K562 (cell line): ENCODE results near the gene TP53I3. TPM values are rescaled to one million over a fixed set of nuclear protein-coding genes. Genes with fewer than 3 reads are reported as not detected.

ENCODE experiments used
- AFF4 ChIP-seq: sonication (generic); formaldehyde crosslinking; IDR thresholded peaks from 2 replicates; pipeline ENCODE4 v1.8.0; 2023; ENCODE audit warnings: mild to moderate bottlenecking, missing genetic modification reagents
- CBFA2T2 ChIP-seq: fragments of 450-650 bp; conservative IDR thresholded peaks from 2 replicates; pipeline ENCODE4 v1.6.1; 2017; ENCODE audit warnings: mild to moderate bottlenecking
- CHCHD3 ChIP-seq: fragments of 250-450 bp; sonication (Bioruptor Pico); IDR thresholded peaks from 2 replicates; pipeline ENCODE4 v2.1.2; 2022; ENCODE audit warnings: mild to moderate bottlenecking
- E2F6 ChIP-seq, 2 experiments: IDR thresholded peaks; 2 replicates each; pipeline ENCODE4 v1.6.1; 2011; ENCODE audit warnings: borderline replicate concordance in 1 of 2, control low read depth in 1 of 2, low read depth in 1 of 2, low read length in 1 of 2, mild to moderate bottlenecking in 1 of 2, mixed read lengths in 1 of 2, moderate library complexity in 1 of 2; ENCODE audit not compliant: insufficient read depth in 1 of 2, insufficient read length in 1 of 2, poor library complexity in 1 of 2, severe bottlenecking in 1 of 2; ENCODE audit errors: extremely low read depth in 1 of 2
- GTF2A2 ChIP-seq: IDR thresholded peaks from 2 replicates; pipeline ENCODE4 v1.6.1; 2016; ENCODE audit warnings: mild to moderate bottlenecking, missing genetic modification characterization, missing compliant biosample characterization
- HMGXB4 ChIP-seq: sonication (generic); formaldehyde crosslinking; IDR thresholded peaks from 2 replicates; pipeline ENCODE4 v1.8.1; 2023; ENCODE audit warnings: mild to moderate bottlenecking, missing genetic modification reagents
- KLF10 ChIP-seq: fragments of 250-450 bp; sonication (Bioruptor Pico); IDR thresholded peaks from 2 replicates; pipeline ENCODE4 v1.6.1; 2021; ENCODE audit warnings: matching md5 sums
- NFRKB ChIP-seq: fragments of 450-650 bp; IDR thresholded peaks from 2 replicates; pipeline ENCODE4 v1.6.1; 2016; ENCODE audit warnings: low read depth
- NR3C1 ChIP-seq: sonication (generic); formaldehyde crosslinking; IDR thresholded peaks from 2 replicates; pipeline ENCODE4 v1.8.1; 2022; ENCODE audit warnings: missing genetic modification reagents
- PCBP1 ChIP-seq: fragments of 200-400 bp; formaldehyde crosslinking; IDR thresholded peaks from 2 replicates; pipeline ENCODE4 v1.6.1; 2018; ENCODE audit warnings: mild to moderate bottlenecking, low read depth, low read length; ENCODE audit not compliant: poor library complexity, severe bottlenecking
- SIRT6 ChIP-seq: IDR thresholded peaks from one replicate; pipeline ENCODE4 v1.6.1; 2012; ENCODE audit warnings: low read depth, mild to moderate bottlenecking, control low read depth, inconsistent platforms, low read length, moderate library complexity
- SMAD2 ChIP-seq: fragments of 150-350 bp; IDR thresholded peaks from 2 replicates; pipeline ENCODE4 v1.6.1; 2014; ENCODE audit warnings: low read depth, mild to moderate bottlenecking, low read length
- ZFP1 ChIP-seq: fragments of 450-650 bp; formaldehyde crosslinking; IDR thresholded peaks from 2 replicates; pipeline ENCODE4 v1.4.0; 2020; ENCODE audit warnings: mild to moderate bottlenecking, mixed read lengths
- ZFP36 ChIP-seq: fragments of 150-350 bp; IDR thresholded peaks from 2 replicates; pipeline ENCODE4 v1.6.1; 2018; ENCODE audit warnings: low read length, low read depth; ENCODE audit not compliant: partially characterized antibody
- ZNF146 ChIP-seq: IDR thresholded peaks from one replicate; pipeline ENCODE4 v1.6.1; 2018; ENCODE audit warnings: missing compliant biosample characterization; ENCODE audit not compliant: unreplicated experiment
- ZNF830 ChIP-seq: fragments of 250-450 bp; sonication (Bioruptor Pico); IDR thresholded peaks from 2 replicates; pipeline ENCODE4 v1.5.0; 2021; ENCODE audit warnings: mild to moderate bottlenecking
- ZSCAN29 ChIP-seq: fragments of 450-650 bp; IDR thresholded peaks from 2 replicates; pipeline ENCODE4 v1.6.1; 2017
- polyA plus RNA-seq, 8 experiments: library from polyadenylated mRNA; depleted of rRNA in 4 of 8; stranded (reverse) in 5 of 8; unstranded in 3 of 8; fragments of >200 nt; fragmentation: Nextera tagmentation in 2 of 8; fragmentation: Illumina TruSeq in 1 of 8; extraction: Ambion mirVana in 2 of 8; extraction: Trizol in 1 of 8; gene quantifications; 2 replicates each; pipeline versions ENCODE4 v1.2.1 to v1.2.3, GENCODE V29; 2011 to 2014; ENCODE audit warnings: inconsistent platforms in 1 of 8, missing spikeins in 1 of 8
- total RNA-seq, 7 experiments: library from RNA; depleted of rRNA in 6 of 7; stranded (reverse); fragments of >200 nt in 6 of 7; fragmentation: Illumina TruSeq in 2 of 7; extraction: Trizol in 2 of 7; gene quantifications; 2 replicates each; pipeline versions ENCODE4 v1.2.1 to v1.2.3, GENCODE V29; 2011 to 2021; ENCODE audit warnings: low replicate concordance in 1 of 7
- TF ChIP-seq, protein P1 (sequence below): fragments of 250-450 bp; sonication (Bioruptor Pico); IDR thresholded peaks from 2 replicates; pipeline ENCODE4 v1.5.0; 2021; ENCODE audit warnings: mild to moderate bottlenecking, borderline replicate concordance

TP53I3 gene
- total and polyA plus RNA-seq, 9 of the 15 experiments (the other 6 are each of a cell fraction or from before 2014, with no cell fraction given), result 0.65 to 9.5 (median 5.6) TPM

DNA sequence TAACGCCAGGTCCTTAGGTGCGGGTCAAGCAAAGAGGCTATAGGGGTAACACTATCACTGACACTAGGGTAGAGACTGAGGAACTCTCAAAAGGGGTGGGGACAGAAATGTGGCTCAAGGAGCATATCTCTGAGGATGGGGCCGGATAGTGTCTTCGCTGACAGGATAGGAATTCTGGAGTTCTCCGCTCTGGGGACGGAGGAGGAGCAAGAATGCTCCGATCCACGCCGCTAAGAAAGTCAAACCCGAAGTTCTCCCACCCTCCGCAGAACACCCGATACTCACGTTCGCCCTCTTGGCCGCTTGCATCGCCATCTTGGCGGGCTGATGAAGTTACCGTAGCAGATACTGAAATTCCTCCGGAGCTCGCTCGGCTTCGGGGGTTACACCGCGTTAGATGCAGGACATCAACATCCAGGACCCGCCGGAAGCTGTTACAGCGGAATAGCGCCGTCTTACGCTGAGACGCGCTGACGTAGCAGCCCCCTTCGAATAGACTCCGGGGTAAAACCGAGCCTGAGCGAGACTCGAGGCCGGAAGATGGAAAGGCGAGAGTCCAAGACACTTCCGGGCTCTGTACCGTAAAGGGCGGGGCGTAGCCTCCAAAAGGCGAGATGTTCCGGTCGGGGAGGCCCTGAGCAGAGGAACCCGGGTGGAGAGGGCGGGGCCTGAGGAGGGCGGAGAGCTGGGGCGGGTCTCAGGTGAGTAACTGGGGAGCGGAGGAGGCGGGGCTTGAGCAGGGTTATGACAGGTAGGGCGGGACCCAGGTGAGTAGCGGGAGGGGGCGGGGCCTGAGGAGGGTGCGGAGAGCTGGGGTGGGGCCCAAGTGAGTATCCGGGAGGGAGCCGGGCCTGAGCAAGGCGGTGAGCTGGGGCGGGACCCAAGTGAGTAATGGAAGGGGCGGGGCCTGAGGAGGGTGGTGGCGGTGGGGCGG is 8.5 kb downstream of the TP53I3 start, which contains the start of gene SF3B6 (continued):
- no peak for TF ChIP-seq CBFA2T2
- TF ChIP-seq AFF4 (CRISPR knock-in tag), result peak; percentile 81
- no peak for TF ChIP-seq NR3C1 (CRISPR knock-in tag)
- TF ChIP-seq SIRT6, result no peak
- TF ChIP-seq KLF10 (CRISPR knock-in tag), result no peak
- TF ChIP-seq NFRKB, result peak; percentile 92
- no peak for TF ChIP-seq PCBP1
- TF ChIP-seq, protein P1, sequence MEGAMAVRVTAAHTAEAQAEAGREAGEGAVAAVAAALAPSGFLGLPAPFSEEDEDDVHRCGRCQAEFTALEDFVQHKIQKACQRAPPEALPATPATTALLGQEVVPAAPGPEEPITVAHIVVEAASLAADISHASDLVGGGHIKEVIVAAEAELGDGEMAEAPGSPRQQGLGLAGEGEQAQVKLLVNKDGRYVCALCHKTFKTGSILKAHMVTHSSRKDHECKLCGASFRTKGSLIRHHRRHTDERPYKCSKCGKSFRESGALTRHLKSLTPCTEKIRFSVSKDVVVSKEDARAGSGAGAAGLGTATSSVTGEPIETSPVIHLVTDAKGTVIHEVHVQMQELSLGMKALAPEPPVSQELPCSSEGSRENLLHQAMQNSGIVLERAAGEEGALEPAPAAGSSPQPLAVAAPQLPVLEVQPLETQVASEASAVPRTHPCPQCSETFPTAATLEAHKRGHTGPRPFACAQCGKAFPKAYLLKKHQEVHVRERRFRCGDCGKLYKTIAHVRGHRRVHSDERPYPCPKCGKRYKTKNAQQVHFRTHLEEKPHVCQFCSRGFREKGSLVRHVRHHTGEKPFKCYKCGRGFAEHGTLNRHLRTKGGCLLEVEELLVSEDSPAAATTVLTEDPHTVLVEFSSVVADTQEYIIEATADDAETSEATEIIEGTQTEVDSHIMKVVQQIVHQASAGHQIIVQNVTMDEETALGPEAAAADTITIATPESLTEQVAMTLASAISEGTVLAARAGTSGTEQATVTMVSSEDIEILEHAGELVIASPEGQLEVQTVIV, result no peak
- TF ChIP-seq GTF2A2 (tag), result 0 out of 2 replicates have a peak, but pooled peaks have one; percentile 31
- TF ChIP-seq ZSCAN29, result peak; percentile 74
- 0 out of 2 replicates have a peak, but pooled peaks have one; percentile 52 for TF ChIP-seq ZNF830
- TF ChIP-seq ZNF146 (CRISPR knock-in tag), result no peak
- TF ChIP-seq HMGXB4 (CRISPR knock-in tag), result no peak
- TF ChIP-seq ZFP36, result peak; percentile 90
- TF ChIP-seq CHCHD3 (CRISPR knock-in tag), result no peak
- TF ChIP-seq SMAD2, result no peak
- TF ChIP-seq E2F6 (IDR thresholded peaks at IDR 0.05; ENCODE audit: borderline replicate concordance in 1 of 2, extremely low read depth in 1 of 2, insufficient read depth in 1 of 2, insufficient read length in 1 of 2, low read depth in 1 of 2, low read length in 1 of 2, poor library complexity in 1 of 2, severe bottlenecking in 1 of 2), result peak in 1 of 2 experiments; percentile 19
- TF ChIP-seq ZFP1, result no peak
